Right lung (tissue), 5 donors: Measurements from ENCODE around the gene TRAPPC3L. TPM values are rescaled to one million over a fixed set of nuclear protein-coding genes. Genes with fewer than 3 reads are reported as not detected.
A peak's percentile ranks its signal among the peaks of the same experiment; 100 is the strongest.

ENCODE experiments used
- DNase-seq, 2 donors: peaks; one replicate each; pipeline ENCODE4 v3.0.0-alpha.2; 2013
- polyA plus RNA-seq, 5 donors: library from polyadenylated mRNA; unstranded; fragments of 120-200 nt; gene quantifications; one replicate each; pipeline versions ENCODE4 v1.2.1 to v1.2.3, GENCODE V29; 2013; ENCODE audit warnings: inconsistent platforms in 1 of 5, low replicate concordance in 1 of 5; ENCODE audit not compliant: insufficient read length in 5 of 5, insufficient read depth in 1 of 5

TRAPPC3L gene
- polyA plus RNA-seq, 5 donors = 0.31 to 0.95 (median 0.48) TPM

DNA sequence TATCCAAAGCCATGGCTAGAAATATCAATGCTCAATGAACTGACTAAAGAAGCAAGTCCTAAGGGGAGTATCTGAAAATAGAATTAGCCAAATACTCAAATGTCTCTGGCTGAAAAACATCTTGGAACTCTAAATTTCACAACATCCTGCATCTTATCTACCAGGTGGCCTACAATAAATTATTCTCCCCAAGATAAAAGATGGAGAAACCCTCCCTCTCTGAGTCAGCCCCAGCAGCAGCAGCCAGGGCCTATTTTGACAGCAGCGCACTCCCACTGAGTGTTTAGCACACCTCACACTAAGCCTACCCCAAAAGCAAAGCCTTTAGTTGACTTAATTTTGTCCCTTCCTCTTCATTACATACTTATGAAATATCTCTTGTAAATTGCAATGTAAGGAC is 78.4 kb downstream of the TRAPPC3L start:
- DNase-seq = no peak

DNA sequence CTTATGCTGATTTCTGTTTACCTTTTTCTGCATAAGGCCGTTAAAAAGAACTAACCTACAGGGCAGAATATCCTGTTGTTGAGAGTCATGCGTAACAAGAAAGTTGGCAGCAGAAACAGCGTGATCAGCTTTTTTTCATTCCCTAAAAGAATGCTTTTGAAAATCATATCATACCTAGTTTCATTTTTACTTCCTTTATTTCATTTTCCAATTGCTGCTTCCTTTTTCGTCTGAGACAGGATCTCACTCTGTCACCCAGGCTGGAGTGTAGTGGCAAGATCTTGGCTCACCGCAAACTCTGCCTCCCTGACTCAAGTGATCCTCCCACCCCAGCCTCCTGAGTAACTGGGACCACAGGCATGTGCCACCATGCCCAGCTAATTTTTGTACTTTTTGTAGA is 80.2 kb downstream of the TRAPPC3L start:
- no peak for DNase-seq

DNA sequence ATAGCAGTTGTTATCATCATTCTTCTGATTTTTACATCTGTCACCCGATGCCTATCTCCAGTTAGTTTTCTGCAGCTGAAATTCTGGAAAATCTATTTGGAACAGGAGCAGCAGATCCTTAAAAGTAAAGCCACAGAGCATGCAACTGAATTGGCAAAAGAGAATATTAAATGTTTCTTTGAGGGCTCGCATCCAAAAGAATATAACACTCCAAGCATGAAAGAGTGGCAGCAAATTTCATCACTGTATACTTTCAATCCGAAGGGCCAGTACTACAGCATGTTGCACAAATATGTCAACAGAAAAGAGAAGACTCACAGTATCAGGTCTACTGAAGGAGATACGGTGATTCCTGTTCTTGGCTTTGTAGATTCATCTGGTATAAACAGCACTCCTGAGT is 82.2 kb downstream of the TRAPPC3L start:
- peak in 1 of 2 donors; percentile 36 for DNase-seq

DNA sequence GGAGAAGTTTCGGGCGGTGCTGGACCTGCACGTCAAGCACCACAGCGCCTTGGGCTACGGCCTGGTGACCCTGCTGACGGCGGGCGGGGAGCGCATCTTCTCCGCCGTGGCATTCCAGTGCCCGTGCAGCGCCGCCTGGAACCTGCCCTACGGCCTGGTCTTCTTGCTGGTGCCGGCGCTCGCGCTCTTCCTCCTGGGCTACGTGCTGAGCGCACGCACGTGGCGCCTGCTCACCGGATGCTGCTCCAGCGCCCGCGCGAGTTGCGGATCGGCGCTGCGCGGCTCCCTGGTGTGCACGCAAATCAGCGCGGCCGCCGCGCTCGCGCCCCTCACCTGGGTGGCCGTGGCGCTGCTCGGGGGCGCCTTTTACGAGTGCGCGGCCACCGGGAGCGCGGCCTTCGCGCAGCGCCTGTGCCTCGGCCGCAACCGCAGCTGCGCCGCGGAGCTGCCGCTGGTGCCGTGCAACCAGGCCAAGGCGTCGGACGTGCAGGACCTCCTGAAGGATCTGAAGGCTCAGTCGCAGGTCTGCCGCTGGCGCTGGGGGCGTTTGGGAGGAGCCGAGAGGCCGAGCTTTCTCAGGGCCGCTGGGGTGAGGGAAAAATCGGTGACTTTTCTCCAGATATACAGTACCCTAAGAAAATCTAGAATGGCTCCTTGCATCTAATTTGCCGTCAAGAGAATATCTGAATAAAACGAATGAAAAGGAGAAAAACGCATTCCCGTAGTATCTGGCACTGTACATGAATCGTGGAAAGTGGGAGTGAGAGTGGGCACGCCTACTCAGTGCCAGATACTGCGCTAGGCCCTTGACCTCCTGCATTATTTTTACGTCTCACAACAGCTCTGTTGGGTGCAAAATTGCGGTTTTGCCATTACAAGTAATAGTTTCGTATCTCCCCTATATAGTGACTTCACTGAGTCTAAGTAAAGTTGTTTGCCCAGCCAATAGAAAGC is 83.3 kb downstream of the TRAPPC3L start:
- DNase-seq = peak; percentile 60 to 64

DNA sequence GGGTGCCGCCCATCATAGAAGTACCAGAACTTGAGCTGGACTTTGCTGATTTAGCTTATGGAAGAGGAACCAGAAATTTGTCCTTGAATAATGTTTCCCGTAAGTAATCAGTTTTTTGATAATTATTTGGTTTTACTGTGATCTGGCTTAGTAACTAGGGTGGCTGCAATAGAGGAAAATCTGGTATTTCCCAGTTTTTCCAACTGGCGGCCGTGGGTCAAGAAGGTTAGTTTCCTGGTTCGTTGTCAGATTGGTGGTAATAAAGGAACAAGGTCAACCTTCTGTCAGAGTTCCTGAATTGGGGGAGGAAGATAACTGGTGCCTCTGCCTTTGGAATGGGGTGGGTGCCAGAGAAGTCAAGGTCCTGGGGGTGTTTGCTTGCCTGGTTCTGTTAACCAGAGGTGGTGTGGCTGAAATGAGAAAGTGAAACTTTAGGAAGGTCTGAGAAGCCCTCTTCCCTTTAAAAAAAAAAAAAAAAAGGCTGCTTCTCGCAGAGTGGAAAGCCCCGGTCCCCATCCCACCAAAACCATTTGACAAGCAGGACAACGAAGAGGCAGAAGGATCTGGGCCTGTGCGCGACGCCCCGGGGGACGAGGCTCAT is 84.1 kb downstream of the TRAPPC3L start, which contains the start of gene CALHM6:
Gene CALHM6 (plus strand): TSS at position 45 of the 601 bp plus-strand sequence. CDS start 555 bp downstream, at position 600.
- no peak for DNase-seq

DNA sequence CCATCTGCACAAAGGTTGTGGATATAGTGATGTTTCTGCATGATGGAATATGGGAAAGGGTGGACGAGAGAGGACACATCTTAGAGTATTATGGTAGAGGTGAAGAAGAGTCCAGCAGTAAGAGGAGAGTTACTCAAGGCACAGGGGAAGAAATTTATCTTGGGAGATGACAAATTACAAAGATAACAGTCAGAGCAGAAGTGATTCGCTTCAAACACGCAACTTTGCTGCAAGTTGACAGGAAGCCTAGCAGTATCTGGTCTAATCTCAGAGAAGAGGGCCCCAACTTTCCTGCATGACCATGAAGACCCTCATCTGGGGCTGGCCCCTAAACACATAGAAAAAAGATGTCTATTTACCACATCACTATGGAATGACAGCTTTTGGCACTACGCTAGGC is 85.6 kb downstream of the TRAPPC3L start:
- DNase-seq = no peak

DNA sequence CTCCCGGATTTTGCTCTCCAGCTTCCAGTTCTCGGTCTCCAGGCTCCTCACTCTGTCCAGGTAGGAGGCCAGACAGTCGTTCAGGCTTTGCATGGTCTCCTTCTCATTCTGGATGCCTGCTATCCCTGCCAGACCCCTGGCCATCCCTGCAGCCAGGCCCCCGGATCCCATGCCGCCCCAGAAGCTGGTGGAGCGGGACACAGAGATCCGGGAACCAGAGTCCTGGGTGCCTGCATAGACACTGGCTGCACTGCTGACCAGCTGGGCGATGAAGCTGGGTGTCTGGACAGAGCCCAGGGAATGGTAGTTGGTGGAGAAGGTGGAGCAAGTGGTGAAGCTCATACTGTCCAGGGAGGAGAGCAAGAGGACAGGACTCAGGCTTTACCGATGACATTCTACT is 87.2 kb downstream of the TRAPPC3L start:
- no peak for DNase-seq

DNA sequence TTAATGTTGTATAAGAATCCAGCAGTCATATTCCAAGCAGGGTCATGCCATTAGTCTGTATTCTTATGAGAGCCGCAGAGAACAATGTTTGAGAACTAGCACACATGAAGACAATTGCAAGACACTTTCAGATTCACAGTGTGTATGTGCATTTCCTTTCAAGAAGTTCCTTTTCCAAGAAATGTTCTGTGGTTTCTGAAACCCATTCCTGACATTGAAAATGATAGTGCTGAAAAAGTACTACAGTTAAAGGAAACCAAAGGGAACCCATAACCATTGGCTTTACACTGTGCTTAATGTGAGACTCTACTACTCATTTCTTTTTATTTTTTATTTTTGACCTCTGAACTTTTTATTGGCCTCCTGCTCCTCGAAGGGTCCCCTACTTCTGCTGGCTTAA is 88.6 kb downstream of the TRAPPC3L start:
- no peak for DNase-seq

DNA sequence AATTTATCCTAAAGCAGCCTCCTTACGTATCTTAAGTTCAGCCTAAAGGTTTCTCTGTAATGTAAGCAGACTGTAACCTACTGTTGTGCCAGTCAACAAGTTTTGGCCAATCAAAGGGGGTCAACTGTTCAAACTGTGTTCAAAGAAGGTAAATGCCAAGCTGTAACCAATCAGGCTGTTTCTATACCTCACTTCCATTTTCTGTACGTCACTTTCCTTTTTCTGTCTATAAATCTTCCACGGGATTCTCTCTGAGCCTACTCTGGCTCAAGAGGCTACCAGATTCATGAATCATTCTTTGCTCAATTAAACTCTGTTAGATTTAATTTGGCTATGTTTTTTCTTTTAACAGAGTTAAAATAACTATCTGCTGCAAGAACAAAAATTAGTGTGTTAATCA is 89.4 kb downstream of the TRAPPC3L start:
- DNase-seq = no peak

DNA sequence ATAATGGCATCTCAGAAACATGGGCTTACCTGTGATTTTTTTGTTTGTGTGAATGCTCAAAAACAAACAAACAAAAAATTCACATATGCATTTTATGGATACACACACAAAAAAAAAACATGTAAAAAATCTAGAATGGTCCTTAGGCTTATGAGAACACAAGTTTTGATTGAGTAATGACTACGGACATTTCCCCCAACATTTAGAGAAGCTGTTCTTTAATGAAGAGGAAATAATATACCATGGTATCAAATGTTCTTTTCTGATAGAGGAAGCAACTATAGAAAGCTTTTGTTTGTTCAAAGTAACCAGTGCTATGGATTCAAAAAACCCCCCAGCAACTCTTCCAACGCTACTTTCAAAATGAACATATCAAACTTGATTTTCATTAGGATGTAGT is 93.0 kb downstream of the TRAPPC3L start:
- DNase-seq = no peak

DNA sequence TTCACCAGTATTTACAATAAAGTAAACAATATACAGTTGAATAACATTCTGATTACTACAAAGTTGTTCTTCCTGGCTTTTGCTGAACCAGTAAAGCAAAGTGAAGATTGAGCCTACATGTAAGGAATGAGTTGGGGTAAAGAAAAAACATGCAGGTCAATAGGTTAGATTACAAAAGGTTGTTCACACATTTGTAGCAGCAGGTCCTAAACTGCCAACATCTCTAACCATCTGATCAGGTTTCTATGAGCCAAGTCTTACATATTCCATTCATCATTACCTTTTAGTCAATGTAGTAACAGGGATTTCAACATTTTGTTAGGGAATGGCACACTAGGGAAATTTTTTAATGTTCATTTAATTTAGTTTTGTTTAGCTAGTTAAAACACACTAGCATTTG is 93.6 kb downstream of the TRAPPC3L start:
- no peak for DNase-seq

DNA sequence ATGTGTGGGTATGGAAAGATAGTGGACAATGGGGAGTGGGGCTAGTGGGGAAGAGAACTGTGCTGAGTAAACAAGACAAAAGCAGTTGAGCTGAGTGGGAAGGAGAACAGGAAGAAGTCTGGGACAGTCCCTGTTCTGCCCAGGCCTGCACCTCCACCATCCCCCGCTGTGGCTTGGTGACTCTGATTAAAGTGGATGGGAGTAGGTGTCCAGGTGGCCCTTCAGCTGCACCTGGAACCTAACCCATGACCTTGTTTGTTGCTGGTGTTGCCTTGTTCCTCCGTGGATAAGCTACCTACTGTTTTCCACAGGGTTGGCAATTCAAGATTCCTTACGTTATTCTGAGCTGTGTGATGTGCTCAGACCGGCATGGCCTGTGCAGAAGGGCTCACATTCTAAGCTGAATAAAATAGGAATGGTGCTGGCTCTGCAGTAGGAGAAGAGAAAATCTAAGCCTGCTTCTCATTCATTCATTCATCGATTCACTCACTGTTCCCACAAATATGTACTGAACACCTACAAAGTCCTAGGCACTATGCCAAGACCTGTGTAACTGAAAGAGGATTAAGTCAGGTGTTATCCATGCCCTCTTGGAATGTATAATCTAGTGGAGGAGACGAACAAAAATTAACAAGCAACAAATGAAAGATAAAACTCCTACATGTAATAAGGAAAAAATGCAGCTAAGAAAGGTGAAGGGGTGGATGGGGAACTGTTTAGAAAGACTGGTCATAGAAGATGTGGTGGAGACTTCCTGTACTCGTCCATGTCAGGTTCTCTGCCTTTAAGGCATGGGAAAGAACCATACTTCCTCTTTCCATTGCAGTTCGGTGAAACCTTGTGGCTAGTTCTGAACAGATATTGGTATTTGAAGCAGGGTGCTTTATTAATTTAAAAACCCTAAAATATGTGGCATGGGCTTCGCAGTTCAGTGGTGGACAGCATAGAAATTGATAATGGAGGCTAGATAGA is 94.4 kb downstream of the TRAPPC3L start:
- no peak for DNase-seq

DNA sequence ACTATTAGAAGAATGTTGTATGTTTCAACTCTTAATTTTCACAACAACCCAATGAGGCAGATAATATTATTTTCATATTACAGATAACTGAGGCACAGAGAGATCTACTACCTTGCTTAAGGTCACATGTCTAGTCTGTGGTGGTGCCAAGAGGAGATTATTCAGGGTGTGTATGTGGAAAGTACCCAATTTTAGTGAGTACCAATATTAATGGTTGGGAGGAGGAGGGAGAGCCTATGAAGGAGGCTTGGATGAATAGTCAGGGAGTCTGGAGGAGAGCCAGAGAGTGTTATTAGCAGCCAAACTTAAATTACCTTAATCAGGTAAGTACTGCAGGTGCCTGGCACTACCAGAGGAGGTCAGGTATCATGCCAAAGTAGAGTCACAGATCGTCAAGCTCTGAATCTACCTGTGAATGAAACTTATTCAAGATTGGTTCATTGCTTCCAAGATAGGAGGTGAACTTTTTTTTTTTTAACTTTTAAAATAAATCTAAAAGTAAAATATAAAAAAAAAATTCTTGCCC is 95.2 kb downstream of the TRAPPC3L start:
- no peak for DNase-seq

DNA sequence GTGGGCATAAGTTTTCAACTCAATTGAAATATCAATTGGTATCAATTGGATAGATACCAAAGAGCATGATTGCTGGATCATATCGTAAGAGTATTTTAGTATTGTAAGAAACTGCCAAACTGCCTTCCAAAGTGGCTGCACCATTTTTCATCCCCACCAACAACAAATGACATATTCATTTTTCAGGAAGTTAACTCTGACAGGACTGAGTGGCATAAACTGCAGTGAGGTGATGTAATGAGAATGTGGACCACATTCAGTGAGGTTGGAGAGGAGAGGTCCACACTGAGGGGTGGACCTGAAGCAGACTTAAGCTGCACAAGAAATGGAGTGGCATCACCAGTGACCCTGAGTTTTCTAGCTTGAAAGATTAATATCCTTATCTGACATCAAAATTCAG is 95.9 kb downstream of the TRAPPC3L start:
- DNase-seq = no peak

DNA sequence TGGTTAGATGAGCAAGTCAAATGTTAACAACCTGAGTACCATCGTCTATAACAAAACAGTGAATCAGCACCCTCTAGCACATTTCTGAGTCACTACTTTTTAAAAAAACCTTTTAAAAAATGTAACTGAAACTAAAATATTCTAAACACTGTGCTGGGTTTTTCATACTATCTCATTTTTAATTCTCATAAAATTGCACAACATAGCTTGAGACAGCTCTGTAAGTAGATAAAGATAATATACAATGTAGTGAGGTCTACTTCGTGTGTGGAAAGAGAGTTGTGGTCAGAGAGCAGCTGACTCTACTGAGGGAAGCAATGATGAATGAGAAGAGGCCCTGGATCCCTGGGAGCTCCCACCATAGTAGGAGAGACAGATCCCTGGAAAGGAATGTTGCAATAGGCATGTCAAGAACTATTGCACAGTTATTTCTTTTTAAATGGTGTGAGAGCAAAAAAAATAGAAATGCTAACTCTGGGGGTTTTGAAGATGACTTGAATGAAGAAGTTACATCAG is 97.9 kb downstream of the TRAPPC3L start:
- peak in 1 of 2 donors; percentile 31 for DNase-seq

DNA sequence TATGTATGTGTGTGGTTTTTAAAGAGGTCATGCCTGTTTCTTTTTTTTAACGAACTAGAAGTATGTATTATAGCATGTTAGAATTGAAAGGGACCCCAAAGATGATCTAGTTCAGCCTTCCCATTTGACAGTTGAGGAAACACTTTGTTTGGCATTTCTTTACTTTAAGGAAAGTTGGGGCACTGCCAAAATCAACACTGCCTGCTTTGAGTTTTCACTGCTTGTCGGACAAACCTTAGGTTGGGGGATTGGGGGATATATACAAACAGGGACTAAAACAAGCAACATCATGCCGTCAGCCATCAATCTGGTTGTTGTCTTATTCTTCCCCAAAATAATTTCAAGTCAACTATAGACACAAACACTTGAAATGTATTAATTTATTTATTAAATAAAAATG is 98.4 kb downstream of the TRAPPC3L start:
- no peak for DNase-seq

DNA sequence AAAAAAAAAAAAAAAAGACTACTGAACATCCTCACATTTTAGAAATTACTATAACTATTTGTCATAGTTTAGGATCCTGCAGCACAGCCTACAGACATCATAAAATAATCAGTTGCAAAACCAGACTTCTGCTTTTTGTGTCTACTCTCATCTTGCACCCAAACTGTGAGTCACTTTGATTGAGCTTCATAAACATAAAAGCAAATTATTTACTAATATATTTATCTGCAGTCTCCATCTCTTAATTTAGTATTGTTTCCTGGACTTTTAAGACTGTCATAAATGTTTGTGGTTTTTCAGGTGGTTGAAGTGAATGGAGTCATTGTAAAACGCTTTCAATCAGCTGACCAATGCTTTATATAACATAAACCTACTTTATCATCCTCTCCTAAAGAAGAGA is 99.1 kb downstream of the TRAPPC3L start:
- DNase-seq = no peak

DNA sequence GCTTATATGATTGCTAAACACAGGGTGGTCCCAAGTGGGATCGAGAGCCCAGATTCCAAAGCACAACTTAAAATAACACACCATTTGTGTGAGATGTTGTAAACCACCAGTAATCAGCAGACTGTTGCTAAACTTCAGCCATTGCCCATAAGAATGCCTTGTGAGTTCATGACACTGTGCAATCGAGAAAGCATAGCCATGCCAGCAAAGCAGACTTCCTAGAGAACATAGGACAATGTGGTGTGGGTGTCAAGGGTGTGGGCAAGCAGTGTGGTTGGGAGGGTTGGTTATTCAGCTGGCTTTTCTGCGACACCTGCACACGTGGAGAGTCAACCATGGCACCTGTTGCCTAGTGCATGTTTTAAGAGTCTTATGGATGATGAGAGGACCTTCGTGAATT is 100.4 kb downstream of the TRAPPC3L start:
- no peak for DNase-seq
